ENCODE results near the gene OLFML2A. TPM values are rescaled to one million over a fixed set of nuclear protein-coding genes. Genes with fewer than 3 reads are reported as not detected.

Gene OLFML2A
- polyA plus RNA-seq, 2 of the 4 experiments (the other 2 are of a cell fraction), result 8.2 to 14.5 TPM

DNA sequence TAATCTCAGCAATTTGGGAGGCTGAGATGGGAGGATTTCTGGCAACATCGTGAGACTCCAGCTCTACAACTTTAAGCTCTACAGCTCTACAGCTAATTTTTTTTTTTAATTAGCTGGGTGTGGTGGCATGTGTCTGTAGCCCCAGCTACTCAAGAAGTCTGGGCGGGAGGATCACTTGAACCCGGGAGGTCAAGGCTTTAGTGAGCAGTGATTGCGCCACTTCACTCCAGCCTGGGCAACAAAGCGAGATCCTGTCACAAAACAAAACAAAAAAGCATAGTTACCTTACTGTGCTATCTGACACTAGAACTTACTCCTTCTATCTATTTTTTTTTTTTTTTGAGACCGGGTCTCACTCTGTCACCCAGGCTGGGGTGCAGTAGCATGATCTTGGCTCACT lies 70.0 kb downstream of the OLFML2A start:
- POLR2A ChIA-PET, result no interaction called here
- Histone ChIP-seq H3K9me3 (no peaks in the 10 kb centered on the region), H3K4me3 (no peak overlapping the region), H3K4me2 (no peak overlapping the region), H3K27ac (no peak overlapping the region), H3K4me1 (peaks cover 13% of the 10 kb centered on the region)
- ATAC-seq (no peak), DNase-seq (ENCODE audit: low read depth in 1 of 2, low spot score in 1 of 2) (no peak), FAIRE-seq (no peak)
- CTCF ChIA-PET, result interaction anchor here (0.6 to 43.0 kb wide), 3 partner anchors 11 to 1458 kb away, joined by 3 to 2512 read pairs (median 451); partner anchors contain the start of genes NR6A1 and OLFML2A
- TF ChIP-seq JUNB (IDR thresholded peaks at IDR 0.05) (no peak), CBX2 (IDR thresholded peaks at IDR 0.05; ENCODE audit: borderline replicate concordance, low read depth) (no peak), CBX8 (IDR thresholded peaks at IDR 0.05) (no peak), ELK1 (IDR thresholded peaks at IDR 0.05; ENCODE audit: low read depth, low read length) (no peak), REST (IDR thresholded peaks at IDR 0.05) (no peak), PHF8 (IDR thresholded peaks at IDR 0.05; ENCODE audit: borderline replicate concordance, low read depth) (no peak), CTCF (IDR thresholded peaks at IDR 0.05) (no peak), ESRRA (IDR thresholded peaks at IDR 0.05; ENCODE audit: borderline replicate concordance, low read length) (no peak), ZSCAN20 (CRISPR knock-in tag; IDR thresholded peaks at IDR 0.05) (no peak), MAZ (IDR thresholded peaks at IDR 0.05; ENCODE audit: borderline replicate concordance, low read depth, low read length) (no peak), RFX5 (IDR thresholded peaks at IDR 0.05) (no peak), MYC (IDR thresholded peaks at IDR 0.05; ENCODE audit: borderline replicate concordance, low read length) (no peak)
- 92% methylated on average over 6 of the region's 6 CpGs for WGBS (ENCODE audit: missing lambda C conversion rate)

- Histone ChIP-seq H3K4me3 (no peak overlapping the region), H3K4me1 (peaks cover 20% of the 10 kb centered on the region), H3K27ac (peak overlapping the region; percentile 50 to 70; a peak in 5 of 6 replicates), H3K9me3 (no peaks in the 10 kb centered on the region), H3K4me2 (peak overlapping the region; percentile 53)
- FAIRE-seq (peak; percentile 81), ATAC-seq (no peak), DNase-seq (ENCODE audit: low read depth in 1 of 2, low spot score in 1 of 2) (peak in 1 of 2 experiments; percentile 77)
- ChIA-PET POLR2A (interaction anchor here (0.8 to 0.9 kb wide), 2 partner anchors 11 to 18 kb away, joined by 3 read pairs; no protein-coding TSS in a partner anchor), CTCF (interaction anchor here (5.5 to 43.0 kb wide), 4 partner anchors 14 to 63 kb away, joined by 84 to 2512 read pairs (median 292); partner anchors contain the start of genes ARPC5L, NR6A1, OLFML2A and RPL35)
- WGBS (ENCODE audit: missing lambda C conversion rate), result 47% methylated on average over 10 of the region's 10 CpGs
- no peak for TF ChIP-seq FOXS1 (CRISPR knock-in tag; IDR thresholded peaks at IDR 0.05)
- TF ChIP-seq FOSB (CRISPR knock-in tag; IDR thresholded peaks at IDR 0.05), result no peak
- TF ChIP-seq CBX2 (IDR thresholded peaks at IDR 0.05; ENCODE audit: borderline replicate concordance, low read depth), result no peak
- TF ChIP-seq, protein P1, sequence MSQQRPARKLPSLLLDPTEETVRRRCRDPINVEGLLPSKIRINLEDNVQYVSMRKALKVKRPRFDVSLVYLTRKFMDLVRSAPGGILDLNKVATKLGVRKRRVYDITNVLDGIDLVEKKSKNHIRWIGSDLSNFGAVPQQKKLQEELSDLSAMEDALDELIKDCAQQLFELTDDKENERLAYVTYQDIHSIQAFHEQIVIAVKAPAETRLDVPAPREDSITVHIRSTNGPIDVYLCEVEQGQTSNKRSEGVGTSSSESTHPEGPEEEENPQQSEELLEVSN (IDR thresholded peaks at IDR 0.05; ENCODE audit: borderline replicate concordance, low read depth), result no peak
- TF ChIP-seq POLR2A (IDR thresholded peaks at IDR 0.05; ENCODE audit: low read length), result no peak
- TF ChIP-seq EP300 (IDR thresholded peaks at IDR 0.05), result peak in 1 of 2 experiments; percentile 15; a peak in 1 of 5 replicates
Observed at GRCh38 chr9:124849801-124850200, 72.9 kb downstream of the OLFML2A start.

Data from A549 (cell line).